Posterior vena cava (tissue), 2 donors: ENCODE measurements around the gene LRRD1. TPM values are rescaled to one million over a fixed set of nuclear protein-coding genes. Genes with fewer than 3 reads are reported as not detected.
"Not testable (repeated sequence)": the region's sequence is repeated elsewhere in the genome, so short reads cannot be mapped to it uniquely, and the experiment has no call there.

Source experiments
- DNase-seq: peaks from one replicate; pipeline ENCODE4 v3.0.0-alpha.2; 2020; ENCODE audit warnings: low spot score
- intact Hi-C, 2 donors: fragments of 100-400 bp; cut with DNase I; formaldehyde crosslinking; loops; one replicate each; pipeline versions ENCODE4 v1.14.1 to v1.14.2; 2022 to 2023
- long read RNA-seq, 2 donors: library from polyadenylated mRNA; unstranded; transcript quantifications; one replicate each; pipeline ENCODE4 v2.0.0, GENCODE V29; 2020 to 2021
- total RNA-seq, 2 donors: library from RNA; stranded (reverse); fragmentation: NEBNext Ultra II Directional; extraction: Animal tissue kit (Norgen Biotek cat#: 25700); gene quantifications; one replicate each; pipeline ENCODE4 v1.2.1, GENCODE V29; 2021
- donor health status: DM: yes; HTN: yes; CAD: no.
- donor health status: DM: yes; HTN: yes; CAD: no.

The LRRD1 gene
- total RNA-seq: under 1 TPM; 0.14 to 0.19 TPM
- long read RNA-seq, donor 1: 0 reads
- long read RNA-seq, donor 2, partial matches to known transcripts: 0 of 1 reads
- long read RNA-seq, donor 2, other reads (novel, unspliced or antisense): 1 of 1 reads

GRCh38 chr7:92178928-92179924 lies at the start of gene LRRD1:
Gene LRRD1, minus strand, starts transcription at chr7:92179142. Its CDS starts 13,940 bp downstream, at chr7:92165202.
- intact Hi-C loops: no loop called here
- peak; percentile 95 for DNase-seq

- intact Hi-C loops: no loop called here
- DNase-seq: no peak
These were observed 49.8 kb upstream of the LRRD1 start for GRCh38 chr7:92228742-92229141.

GRCh38 chr7:92228100-92228499 lies 49.2 kb upstream of the LRRD1 start:
- intact Hi-C loops: no loop called here
- DNase-seq: no peak

- DNase-seq: no peak
- intact Hi-C loops: no loop called here
These were observed 48.0 kb upstream of the LRRD1 start for GRCh38 chr7:92226981-92227380.

- intact Hi-C loops: no loop called here
- DNase-seq: no peak
These were observed 42.8 kb upstream of the LRRD1 start for GRCh38 chr7:92221766-92222165.

GRCh38 chr7:92206672-92207071 lies 27.7 kb upstream of the LRRD1 start:
- intact Hi-C loops: no loop called here
- no peak for DNase-seq

GRCh38 chr7:92205987-92206386 lies 27.0 kb upstream of the LRRD1 start:
- DNase-seq: no peak
- intact Hi-C loops: no loop called here

- DNase-seq: no peak
- intact Hi-C loops: no loop called here
These were observed 21.8 kb upstream of the LRRD1 start for GRCh38 chr7:92200791-92201190.

- intact Hi-C loops: no loop called here
- no peak for DNase-seq
These were observed 13.4 kb upstream of the LRRD1 start for GRCh38 chr7:92192326-92192725.

GRCh38 chr7:92189246-92189645 lies 10.3 kb upstream of the LRRD1 start:
- intact Hi-C loops, DNase-seq: not testable (repeated sequence)

GRCh38 chr7:92184294-92184693 lies 5.4 kb upstream of the LRRD1 start:
- DNase-seq, intact Hi-C loops: not testable (repeated sequence)

GRCh38 chr7:92177362-92177761 lies 1.6 kb downstream of the LRRD1 start:
- intact Hi-C loops: no loop called here
- DNase-seq: no peak

- intact Hi-C loops, DNase-seq: not testable (repeated sequence)
These were observed 9.4 kb downstream of the LRRD1 start for GRCh38 chr7:92169529-92169928.

- intact Hi-C loops: no loop called here
- no peak for DNase-seq
These were observed 17.7 kb downstream of the LRRD1 start for GRCh38 chr7:92161271-92161670.

GRCh38 chr7:92158660-92159575 lies 20.0 kb downstream of the LRRD1 start:
- DNase-seq: no peak
- intact Hi-C loops: no loop called here

- intact Hi-C loops: no loop called here
- DNase-seq: no peak
These were observed 22.0 kb downstream of the LRRD1 start for GRCh38 chr7:92156990-92157389.

- intact Hi-C loops: no loop called here
- DNase-seq: no peak
These were observed 23.7 kb downstream of the LRRD1 start for GRCh38 chr7:92155108-92155739.

- no peak for DNase-seq
- intact Hi-C loops: no loop called here
These were observed 28.4 kb downstream of the LRRD1 start for GRCh38 chr7:92150450-92151017.

- no peak for DNase-seq
- intact Hi-C loops: loop anchor here in 1 of 2 donors (1.0 kb wide), 1 partner anchor 9 kb away; no protein-coding TSS in a partner anchor
These were observed 29.2 kb downstream of the LRRD1 start for GRCh38 chr7:92149736-92150239.
